HTR-8/SVneo (cell line): Measurements from ENCODE around the gene TPCN2.

Experiments used
- DNase-seq: peaks from one replicate; pipeline ENCODE4 v3.0.0; 2011; ENCODE audit warnings: low spot score, mixed read lengths; ENCODE audit not compliant: insufficient read length
- FAIRE-seq: peaks from 2 replicates; lab custom pipeline; 2011; peaks lifted over from hg19 to GRCh38; lab: Jason Lieb, UNC

The TPCN2 gene

GRCh38 chr11:69087133-69087524 is 38.4 kb downstream of the TPCN2 start:
- FAIRE-seq (no peak), DNase-seq (no peak)

DNA sequence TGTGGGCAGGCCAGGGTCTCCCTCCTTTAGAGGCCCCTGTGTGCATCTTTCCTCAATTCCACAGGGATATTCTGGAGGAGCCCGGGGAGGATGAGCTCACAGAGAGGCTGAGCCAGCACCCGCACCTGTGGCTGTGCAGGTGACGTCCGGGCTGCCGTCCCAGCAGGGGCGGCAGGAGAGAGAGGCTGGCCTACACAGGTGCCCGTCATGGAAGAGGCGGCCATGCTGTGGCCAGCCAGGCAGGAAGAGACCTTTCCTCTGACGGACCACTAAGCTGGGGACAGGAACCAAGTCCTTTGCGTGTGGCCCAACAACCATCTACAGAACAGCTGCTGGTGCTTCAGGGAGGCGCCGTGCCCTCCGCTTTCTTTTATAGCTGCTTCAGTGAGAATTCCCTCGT is 39.1 kb downstream of the TPCN2 start:
- FAIRE-seq (no peak), DNase-seq (no peak)

DNA sequence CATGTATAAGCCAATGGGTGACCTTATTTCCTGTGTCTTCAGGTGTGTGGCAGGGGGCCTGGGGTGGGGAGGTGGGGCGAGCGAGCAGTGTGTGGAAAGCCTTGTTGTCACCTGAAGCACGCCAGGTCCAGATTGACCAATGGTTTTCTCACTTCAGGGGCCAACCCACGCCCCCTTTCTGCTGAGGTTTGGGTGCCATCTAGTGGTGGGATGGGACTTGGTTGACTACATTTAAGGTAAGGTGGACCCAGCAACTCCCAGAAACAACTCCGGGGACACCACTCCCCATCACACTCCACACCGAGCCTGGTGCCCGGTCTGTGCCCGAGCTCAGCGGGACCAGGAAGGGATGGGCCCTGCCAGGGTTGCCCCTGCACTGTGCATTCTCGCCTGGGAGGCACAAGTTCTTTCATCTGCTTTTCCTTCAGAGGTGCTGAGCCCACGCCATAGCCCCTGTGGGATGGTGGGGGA is 40.0 kb downstream of the TPCN2 start:
- FAIRE-seq (peak; percentile 92), DNase-seq (peak; percentile 94)

DNA sequence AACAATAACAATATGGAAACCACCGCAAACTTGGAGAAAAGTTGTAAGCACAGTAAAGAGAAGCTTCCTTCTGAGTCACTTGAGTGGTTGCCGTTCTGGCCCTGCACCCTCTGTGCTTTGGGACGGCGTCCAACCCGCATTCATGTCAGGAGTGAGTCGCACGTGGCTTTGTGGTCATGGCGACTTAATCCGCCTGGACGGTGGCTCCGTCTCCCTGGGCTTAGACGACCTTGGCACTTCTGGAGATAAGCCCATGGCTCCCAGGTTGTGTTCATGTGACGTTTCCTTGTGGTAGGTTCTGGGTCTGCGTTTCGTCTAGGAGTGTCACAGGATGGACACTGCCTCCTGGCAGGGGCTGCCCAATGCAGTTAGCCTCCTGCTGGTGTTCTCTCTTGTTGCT is 40.5 kb downstream of the TPCN2 start:
- DNase-seq: no peak
- peak; percentile 33 for FAIRE-seq

DNA sequence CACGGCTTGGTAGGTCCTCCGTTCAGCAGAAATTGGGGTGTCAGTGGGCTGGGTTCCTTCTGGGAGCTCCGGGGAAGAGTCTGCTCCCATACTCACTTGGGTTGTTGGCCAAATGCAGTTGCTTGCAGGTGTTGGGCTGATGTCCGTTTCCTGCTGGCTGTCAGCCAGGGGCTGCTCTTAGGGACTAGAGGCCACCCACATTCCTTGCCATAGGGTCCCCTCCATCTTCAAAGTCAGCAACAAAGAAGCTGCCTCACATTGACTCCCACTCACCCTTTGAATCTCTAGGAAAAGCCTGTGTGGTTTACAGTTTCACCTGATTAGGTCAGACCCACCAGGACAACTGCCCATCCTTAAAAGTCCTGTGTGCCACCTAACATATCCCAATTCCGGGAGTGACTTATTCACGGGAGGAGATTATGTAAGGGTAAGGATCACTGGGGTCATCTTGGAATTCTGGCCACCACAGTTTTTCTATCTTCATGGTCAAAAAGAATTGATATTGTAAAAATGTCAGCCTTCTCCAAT is 43.0 kb downstream of the TPCN2 start:
- no peak for FAIRE-seq

GRCh38 chr11:69092263-69092662 is 43.5 kb downstream of the TPCN2 start:
- DNase-seq: no peak
- FAIRE-seq: no peak

More for the DNA sequence above, 43.0 kb downstream of the TPCN2 start:
- no peak for DNase-seq

DNA sequence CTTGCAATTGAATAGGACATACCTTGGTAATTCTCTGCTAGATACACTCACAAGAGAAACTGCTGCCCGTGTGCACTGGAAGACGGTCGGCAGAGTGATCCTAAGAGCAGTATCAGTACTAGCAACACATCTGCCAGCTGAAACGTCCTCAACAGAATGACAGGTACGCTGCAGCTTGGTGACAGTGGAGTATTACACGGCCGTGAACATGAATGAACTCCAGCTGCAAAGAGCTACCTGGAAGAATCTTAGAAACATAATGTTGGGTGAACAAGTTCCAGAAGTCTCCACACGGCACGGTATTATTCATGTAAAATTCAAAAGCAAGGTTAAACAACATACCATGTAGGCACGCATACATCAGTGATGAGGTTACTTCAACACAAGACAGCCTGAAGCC is 44.4 kb downstream of the TPCN2 start:
- FAIRE-seq: peak; percentile 68
- DNase-seq: no peak

- DNase-seq: no peak
- FAIRE-seq: peak; percentile 20
These were observed 45.6 kb downstream of the TPCN2 start for GRCh38 chr11:69094111-69094914.

DNA sequence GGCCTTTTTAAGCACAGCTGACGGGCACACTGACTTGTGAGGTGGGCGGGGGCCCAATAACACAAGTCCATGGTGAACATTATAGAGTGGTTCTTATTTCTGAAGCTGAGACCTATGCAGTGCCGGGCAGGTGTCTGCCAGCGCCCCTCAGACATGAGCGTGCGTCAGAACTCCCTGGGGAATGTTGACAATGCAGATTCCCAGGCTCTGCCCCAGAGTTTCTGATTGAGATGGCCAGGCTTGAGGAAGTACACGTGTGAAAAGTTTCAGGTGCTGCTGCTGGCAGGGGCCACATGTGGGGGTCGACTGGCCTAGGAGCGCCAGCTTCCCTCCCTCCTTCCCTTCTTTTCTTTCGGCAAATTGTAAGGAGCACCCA is 46.2 kb downstream of the TPCN2 start:
- DNase-seq (no peak), FAIRE-seq (no peak)

- DNase-seq: no peak
- FAIRE-seq: no peak
These were observed 46.6 kb downstream of the TPCN2 start for GRCh38 chr11:69095300-69095699.

- no peak for DNase-seq
These were observed 47.7 kb downstream of the TPCN2 start for GRCh38 chr11:69096473-69096872.

DNA sequence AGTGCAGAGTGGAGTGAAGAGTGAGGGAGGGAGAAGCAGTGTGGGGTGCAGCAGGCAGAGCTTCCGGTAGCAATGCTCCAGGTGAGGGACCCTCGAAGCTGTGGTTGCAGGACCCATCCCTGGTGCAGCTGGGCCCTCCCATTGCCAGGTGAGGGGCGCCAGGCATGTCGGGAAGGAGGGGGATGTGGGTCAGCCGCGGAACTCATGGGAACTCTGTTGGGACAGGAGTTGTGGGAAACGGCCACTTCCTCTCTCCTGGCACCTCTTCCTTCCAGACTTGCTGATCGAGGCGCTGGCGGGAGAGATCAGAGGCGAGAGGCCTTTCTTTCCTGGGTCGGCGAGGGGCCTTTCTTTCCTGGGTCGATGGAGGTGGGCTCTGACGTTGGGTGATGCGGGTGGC is 48.5 kb downstream of the TPCN2 start:
- FAIRE-seq (no peak), DNase-seq (no peak)

More at GRCh38 chr11:69096473-69096872, 47.7 kb downstream of the TPCN2 start:
- no peak for FAIRE-seq

DNA sequence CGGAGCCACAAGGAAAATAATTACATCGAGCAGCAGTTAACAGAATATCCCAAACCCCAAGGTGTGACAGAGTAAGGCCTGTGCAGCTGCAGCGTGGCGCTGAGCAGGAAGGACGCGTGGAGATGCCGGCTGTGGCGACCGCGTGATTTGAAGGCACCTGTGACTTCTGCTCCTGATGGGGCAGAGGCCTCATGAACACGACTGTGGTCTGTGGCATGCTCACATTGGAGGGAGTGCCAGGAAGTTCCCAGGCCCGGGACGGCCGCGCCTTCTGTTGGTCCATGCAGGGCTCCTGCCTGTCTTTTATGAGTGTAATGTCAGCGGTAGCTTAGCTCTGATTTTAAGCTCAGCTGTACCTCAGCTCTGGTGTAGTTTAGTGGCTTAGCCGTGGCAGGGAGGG is 50.4 kb downstream of the TPCN2 start:
- no peak for DNase-seq
- no peak for FAIRE-seq

- DNase-seq (no peak), FAIRE-seq (no peak)
These were observed 51.9 kb downstream of the TPCN2 start for GRCh38 chr11:69100454-69101114.

DNA sequence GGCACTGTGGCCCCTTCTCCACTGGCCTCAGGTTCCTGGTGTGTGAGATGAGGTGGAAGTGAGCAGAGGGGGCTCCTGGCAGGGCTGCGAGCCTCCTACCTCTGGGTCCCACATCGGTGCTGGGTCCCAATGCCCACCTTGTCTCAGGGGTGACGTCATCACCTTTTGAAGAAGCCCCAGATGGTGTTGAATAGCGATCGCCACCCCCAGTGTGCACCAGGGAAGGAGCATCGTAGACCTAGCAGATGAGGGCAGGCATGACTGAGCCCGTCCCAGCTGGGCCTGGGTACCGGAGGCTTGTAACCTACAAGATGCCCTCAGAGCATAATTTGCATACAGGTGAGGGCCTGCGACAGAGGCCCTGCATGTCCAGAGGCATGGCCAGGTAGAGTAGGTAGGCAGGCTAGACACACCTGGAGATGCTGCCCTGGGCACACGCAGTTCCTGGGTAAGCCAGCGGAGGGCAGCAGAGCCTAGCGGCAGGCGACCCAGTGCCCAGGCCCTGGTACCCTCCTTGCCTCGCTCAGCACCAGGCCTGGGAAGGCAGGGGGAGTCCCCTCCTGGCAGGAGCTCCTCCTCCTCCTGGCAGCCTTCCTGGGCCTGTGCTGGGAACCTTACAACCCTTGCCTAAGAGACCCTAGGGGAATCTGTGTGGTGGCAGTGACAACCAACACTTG is 52.5 kb downstream of the TPCN2 start:
- DNase-seq: peak; percentile 95
- peak; percentile 97 for FAIRE-seq

- FAIRE-seq (no peak), DNase-seq (no peak)
These were observed 53.3 kb downstream of the TPCN2 start for GRCh38 chr11:69101792-69102695.

GRCh38 chr11:69102732-69103615 is 54.2 kb downstream of the TPCN2 start:
- DNase-seq (no peak), FAIRE-seq (peak; percentile 76)

DNA sequence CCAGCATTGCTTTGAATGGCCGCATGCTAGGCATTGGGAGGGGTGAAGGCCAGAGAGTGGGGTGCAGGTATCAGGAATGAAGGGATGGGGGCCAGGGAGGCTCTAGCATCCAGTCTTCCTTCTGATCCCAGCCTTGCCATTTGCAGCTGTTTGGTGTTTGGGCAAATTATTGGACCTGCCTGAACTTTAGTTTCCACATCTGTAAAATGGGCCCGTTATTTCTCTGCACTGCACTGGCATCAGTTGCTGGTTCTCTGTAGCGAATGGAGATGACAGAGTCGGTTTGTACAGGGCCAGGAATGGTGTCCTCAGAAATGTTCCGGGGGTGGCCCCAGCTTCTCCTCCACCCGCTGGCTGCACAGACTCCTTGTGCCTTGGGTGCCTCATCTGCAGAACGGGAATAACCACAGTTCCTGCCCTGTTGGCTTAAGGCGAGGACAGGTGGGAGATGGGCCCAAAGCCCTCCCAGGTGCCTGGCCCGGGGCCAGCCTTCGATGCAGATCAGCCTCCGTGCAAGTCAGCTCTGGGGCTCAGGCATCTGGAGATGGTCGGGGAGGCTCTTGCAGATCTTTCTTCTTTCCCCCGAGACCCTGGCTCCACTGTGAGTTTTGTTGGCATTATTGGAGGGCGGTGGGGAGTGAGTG is 55.6 kb downstream of the TPCN2 start:
- FAIRE-seq (peak; percentile 33), DNase-seq (no peak)
